K562 (cell line): Measurements from ENCODE around the gene TXNRD2. TPM values are rescaled to one million over a fixed set of nuclear protein-coding genes. Genes with fewer than 3 reads are reported as not detected.

Experiments used
- ATAC-seq: fragments of 200-7000 bp; cut with Tn5 transposase; 3 replicates; pipeline ENCODE4 v1.9.1; 2020; ENCODE audit warnings: moderate library complexity
- BruUV-seq: library from RNA; stranded (reverse); fragments of 400-500 nt; replicated peaks from 2 replicates; lab custom pipeline; 2021; lab: Mats Ljungman, UMichigan
- CTCF ChIA-PET: fragments of 300-600 bp; formaldehyde crosslinking; extraction: SDS; loops from one replicate; lab custom pipeline; 2021; ENCODE audit warnings: low intra/inter-chr PET ratio; lab: Yijun Ruan, JAX
- POLR2A ChIA-PET: fragments of 300-600, 350-650 bp; sonication (Branson Sonifier 250); formaldehyde crosslinking; extraction: SDS; loops from one replicate; lab custom pipeline; 2021; ENCODE audit warnings: antibody characterized with exemption, inconsistent platforms; lab: Yijun Ruan, JAX
- DNase-seq, 4 experiments: peaks; one replicate each; pipeline versions ENCODE4 v3.0.0 to v3.0.0-alpha.2; 2011 to 2018; ENCODE audit warnings: low spot score in 3 of 4, mixed read lengths in 3 of 4; ENCODE audit errors: extremely low read depth in 1 of 4
- FAIRE-seq: peaks from 2 replicates; lab custom pipeline; 2011; peaks lifted over from hg19 to GRCh38; lab: Jason Lieb, UNC
- H2AFZ ChIP-seq: 2 replicates; pipeline ENCODE4 v1.6.0; 2011; ENCODE audit warnings: low read depth, low read length, control low read depth, inconsistent platforms
- H3K27ac ChIP-seq: fragments of 200-600 bp; 3 replicates; pipeline ENCODE4 v1.8.0; 2011; ENCODE audit warnings: low read depth, mild to moderate bottlenecking, control low read depth, inconsistent platforms, low read length, moderate library complexity, mixed read lengths; ENCODE audit errors: extremely low read depth
- H3K27me3 ChIP-seq, 2 experiments: fragments of 300-600 bp in 1 of 2; 2 replicates in 1 of 2; 3 replicates in 1 of 2; pipeline versions ENCODE4 v1.6.0 to v1.8.0; 2011; ENCODE audit warnings: inconsistent platforms in 2 of 2, low read length in 2 of 2, mild to moderate bottlenecking in 1 of 2, mixed read lengths in 1 of 2, moderate library complexity in 1 of 2; ENCODE audit not compliant: control insufficient read depth in 2 of 2, insufficient read depth in 2 of 2
- H3K36me3 ChIP-seq: fragments of 300-600 bp; 3 replicates; pipeline ENCODE4 v1.8.0; 2011; ENCODE audit warnings: mild to moderate bottlenecking, low read length, inconsistent platforms; ENCODE audit not compliant: control insufficient read depth, insufficient read depth
- H3K4me1 ChIP-seq, 2 experiments: fragments of 200-600 bp in 1 of 2; replicated peaks in 1 of 2; 2 replicates in 1 of 2; 3 replicates in 1 of 2; pipeline versions ENCODE4 v1.5.1 to v1.8.0; 2011; ENCODE audit warnings: inconsistent platforms in 2 of 2, low read length in 2 of 2, mild to moderate bottlenecking in 1 of 2, mixed read lengths in 1 of 2, moderate library complexity in 1 of 2; ENCODE audit not compliant: control insufficient read depth in 2 of 2, insufficient read depth in 2 of 2
- H3K4me2 ChIP-seq: 2 replicates; pipeline ENCODE4 v1.6.1; 2011; ENCODE audit warnings: low read length, control low read depth, inconsistent platforms, mixed read lengths; ENCODE audit not compliant: insufficient read depth
- H3K4me3 ChIP-seq: fragments of 200-600 bp; sonication (generic), shearing (Covaris generic); 2 replicates; pipeline ENCODE4 v1.5.1; 2016; ENCODE audit warnings: control low read depth, inconsistent platforms
- H3K79me2 ChIP-seq: fragments of 200-600 bp; 3 replicates; pipeline ENCODE4 v1.8.0; 2011; ENCODE audit warnings: low read length, inconsistent platforms; ENCODE audit not compliant: control insufficient read depth, insufficient read depth
- H3K9ac ChIP-seq, 2 experiments: 2 replicates each; pipeline versions ENCODE4 v1.6.0 to v1.6.1; 2011; ENCODE audit warnings: low read depth in 2 of 2, low read length in 2 of 2, control low read depth in 1 of 2, inconsistent platforms in 1 of 2, mild to moderate bottlenecking in 1 of 2, mixed read lengths in 1 of 2; ENCODE audit not compliant: insufficient read depth in 1 of 2
- H3K9me1 ChIP-seq: one replicate; pipeline ENCODE4 v1.6.0; 2011; ENCODE audit warnings: inconsistent platforms, mild to moderate bottlenecking, low read length, moderate library complexity; ENCODE audit not compliant: control insufficient read depth, insufficient read depth
- H3K9me3 ChIP-seq: replicated peaks from 2 replicates; pipeline ENCODE4 v1.5.1; 2011; ENCODE audit warnings: low read depth, low read length, inconsistent platforms; ENCODE audit not compliant: control insufficient read depth, insufficient read depth
- H4K20me1 ChIP-seq: replicated peaks from 2 replicates; pipeline ENCODE4 v1.6.1; 2011; ENCODE audit warnings: low read length, inconsistent platforms, mixed read lengths; ENCODE audit not compliant: control insufficient read depth, insufficient read depth
- CC2D1A ChIP-seq: fragments of 450-650 bp; IDR thresholded peaks from 2 replicates; pipeline ENCODE4 v1.6.1; 2017; ENCODE audit warnings: mild to moderate bottlenecking
- CHCHD3 ChIP-seq: fragments of 250-450 bp; sonication (Bioruptor Pico); IDR thresholded peaks from 2 replicates; pipeline ENCODE4 v2.1.2; 2022; ENCODE audit warnings: mild to moderate bottlenecking
- E2F3 ChIP-seq: fragments of 250-450 bp; sonication (Bioruptor Pico); IDR thresholded peaks from 2 replicates; pipeline ENCODE4 v1.4.0; 2020; ENCODE audit warnings: mild to moderate bottlenecking
- EZH2 ChIP-seq: IDR thresholded peaks from 2 replicates; pipeline ENCODE4 v1.6.1; 2012; ENCODE audit warnings: low read depth, mild to moderate bottlenecking, inconsistent platforms, low read length, borderline replicate concordance
- HMGN3 ChIP-seq: IDR thresholded peaks from 2 replicates; pipeline ENCODE4 v1.6.1; 2011; ENCODE audit warnings: borderline replicate concordance, low read depth, mild to moderate bottlenecking, mixed read lengths, low read length; ENCODE audit not compliant: insufficient read length; ENCODE audit errors: extremely low read depth
- ILF3 ChIP-seq: fragments of 450-650 bp; IDR thresholded peaks from 2 replicates; pipeline ENCODE4 v1.6.1; 2018; ENCODE audit warnings: antibody characterized with exemption, mild to moderate bottlenecking, moderate library complexity, borderline replicate concordance
- SPI1 ChIP-seq: IDR thresholded peaks from 2 replicates; pipeline ENCODE4 v1.6.1; 2011; ENCODE audit warnings: low read depth, low read length, control low read depth, borderline replicate concordance
- WGBS: fragments of 100-300 bp; shearing (Covaris generic); methylation state at CpG from one replicate; pipeline ENCODE4 v1.1.6; 2016; ENCODE audit warnings: low coverage, mixed read lengths; ENCODE audit not compliant: insufficient coverage; ENCODE audit errors: missing lambda C conversion rate; 5-methylcytosine and 5-hydroxymethylcytosine counted together
- in situ Hi-C: fragments of 300-500 bp; cut with MboI; formaldehyde crosslinking; loops from 4 replicates; pipeline ENCODE4 v1.15.0; 2018; ENCODE audit warnings: inconsistent platforms, mixed read lengths
- intact Hi-C: fragments of 100-400 bp; cut with micrococcal nuclease; formaldehyde crosslinking; loops from 2 replicates; pipeline ENCODE4 v1.14.2; 2022
- polyA plus RNA-seq, 8 experiments: library from polyadenylated mRNA; depleted of rRNA in 4 of 8; stranded (reverse) in 5 of 8; unstranded in 3 of 8; fragments of >200 nt; fragmentation: Nextera tagmentation in 2 of 8; fragmentation: Illumina TruSeq in 1 of 8; extraction: Ambion mirVana in 2 of 8; extraction: Trizol in 1 of 8; gene quantifications; 2 replicates each; pipeline versions ENCODE4 v1.2.1 to v1.2.3, GENCODE V29; 2011 to 2014; ENCODE audit warnings: inconsistent platforms in 1 of 8, missing spikeins in 1 of 8
- total RNA-seq, 7 experiments: library from RNA; depleted of rRNA in 6 of 7; stranded (reverse); fragments of >200 nt in 6 of 7; fragmentation: Illumina TruSeq in 2 of 7; extraction: Trizol in 2 of 7; gene quantifications; 2 replicates each; pipeline versions ENCODE4 v1.2.1 to v1.2.3, GENCODE V29; 2011 to 2021; ENCODE audit warnings: low replicate concordance in 1 of 7
- TF ChIP-seq, protein P1 (sequence below): fragments of 200-800 bp; sonication (Bioruptor generic); IDR thresholded peaks from 2 replicates; pipeline ENCODE4 v1.6.1; 2017; ENCODE audit warnings: missing genetic modification characterization, missing compliant biosample characterization

The TXNRD2 gene
- total and polyA plus RNA-seq, 9 of the 15 experiments (the other 6 are each of a cell fraction or from before 2014, with no cell fraction given) = 3.3 to 80.2 (median 49.4) TPM

DNA sequence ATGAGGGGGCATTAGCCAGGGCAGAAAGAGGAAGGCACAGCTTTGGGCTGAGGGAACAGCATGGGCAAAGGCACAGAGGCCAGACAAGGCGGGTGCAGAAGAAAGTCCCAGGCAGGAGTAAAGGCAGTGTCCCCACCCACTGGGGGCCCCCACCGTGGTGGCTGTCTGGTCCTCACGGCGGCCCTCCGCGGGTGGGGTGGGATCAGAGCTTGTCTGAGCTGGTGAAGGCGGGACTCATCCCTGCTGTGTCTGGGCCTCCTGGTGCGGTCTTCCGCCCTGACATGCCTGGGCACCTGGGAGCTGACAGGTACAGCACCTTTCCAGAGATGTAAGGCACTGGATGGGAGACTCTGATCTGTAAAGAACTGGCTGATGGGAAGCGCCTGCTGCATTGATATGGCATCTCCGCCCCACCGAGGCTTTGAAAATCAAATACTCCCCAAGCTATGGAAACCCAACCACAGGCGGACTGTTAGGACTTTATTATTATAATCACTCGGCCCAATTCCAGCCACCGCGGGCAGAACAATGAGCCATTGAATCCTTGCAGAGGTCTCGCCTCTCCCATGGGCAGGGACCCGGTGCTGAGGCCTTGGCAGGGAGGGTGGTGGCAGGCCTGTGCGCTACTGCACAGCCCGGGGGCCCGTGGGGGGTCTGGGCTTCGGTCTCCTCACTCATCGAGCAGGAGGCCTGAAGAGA lies 72.7 kb downstream of the TXNRD2 start:
- H3K9me1 ChIP-seq = no peaks in the 10 kb centered on the region
- H3K4me3 ChIP-seq = no peak overlapping the region
- no peak for FAIRE-seq
- peaks cover 2 to 30% of the 10 kb centered on the region in 2 experiments; a peak in 3 of 5 replicates for H3K27me3 ChIP-seq
- DNase-seq = no peak
- BruUV-seq = no TSS peak
- no peaks in the 10 kb centered on the region for H3K36me3 ChIP-seq
- ChIA-PET CTCF (interaction anchor here (0.6 to 1.4 kb wide), 3 partner anchors 112 to 139 kb away, joined by 3 to 5 read pairs (median 3); no protein-coding TSS in a partner anchor), POLR2A (interaction anchor here (0.5 to 2.3 kb wide), 9 partner anchors 11 to 123 kb away, joined by 3 to 22 read pairs (median 4); partner anchors contain the start of genes GNB1L and RTL10)
- 42% methylated on average over 23 of the region's 23 CpGs for WGBS
- peaks cover 13% of the 10 kb centered on the region for H4K20me1 ChIP-seq
- peak overlapping the region in 1 of 2 experiments; percentile 30; a peak in 2 of 4 replicates for H3K9ac ChIP-seq
- H3K4me2 ChIP-seq = no peak overlapping the region
- peak; percentile 2; the same call in 1 of the 3 replicates for ATAC-seq
- no peaks in the 10 kb centered on the region for H3K9me3 ChIP-seq
- no peak overlapping the region for H3K27ac ChIP-seq
- H2AFZ ChIP-seq = no peak overlapping the region
- 0 out of 2 replicates have a peak, but pooled peaks have one; percentile 26 for TF ChIP-seq E2F3 (CRISPR knock-in tag)
- TF ChIP-seq, protein P1, sequence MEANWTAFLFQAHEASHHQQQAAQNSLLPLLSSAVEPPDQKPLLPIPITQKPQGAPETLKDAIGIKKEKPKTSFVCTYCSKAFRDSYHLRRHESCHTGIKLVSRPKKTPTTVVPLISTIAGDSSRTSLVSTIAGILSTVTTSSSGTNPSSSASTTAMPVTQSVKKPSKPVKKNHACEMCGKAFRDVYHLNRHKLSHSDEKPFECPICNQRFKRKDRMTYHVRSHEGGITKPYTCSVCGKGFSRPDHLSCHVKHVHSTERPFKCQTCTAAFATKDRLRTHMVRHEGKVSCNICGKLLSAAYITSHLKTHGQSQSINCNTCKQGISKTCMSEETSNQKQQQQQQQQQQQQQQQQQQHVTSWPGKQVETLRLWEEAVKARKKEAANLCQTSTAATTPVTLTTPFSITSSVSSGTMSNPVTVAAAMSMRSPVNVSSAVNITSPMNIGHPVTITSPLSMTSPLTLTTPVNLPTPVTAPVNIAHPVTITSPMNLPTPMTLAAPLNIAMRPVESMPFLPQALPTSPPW = peak; percentile 9; the same call in 1 of the 2 replicates
- peak; percentile 24; the same call in 1 of the 2 replicates for TF ChIP-seq SPI1
- TF ChIP-seq ILF3 = no peak
- TF ChIP-seq EZH2 = 0 out of 2 replicates have a peak, but pooled peaks have one; percentile 7
- TF ChIP-seq CHCHD3 (CRISPR knock-in tag) = no peak
- TF ChIP-seq HMGN3 = peak; percentile 41
- 0 out of 2 replicates have a peak, but pooled peaks have one; percentile 0 for TF ChIP-seq CC2D1A
- TF ChIP-seq, all 486 proteins: peak for 6
- Histone ChIP-seq H3K4me1 (peaks cover 8 to 53% of the 10 kb centered on the region in 2 experiments; a peak in 4 of 5 replicates), H3K79me2 (no peaks in the 10 kb centered on the region)
- intact Hi-C loops (no loop called here), in situ Hi-C loops (no loop called here)
